Raji (cell line): ENCODE measurements around the gene PER2.
A peak's percentile ranks its signal among the peaks of the same experiment; 100 is the strongest.

ENCODE experiments used
- POLR2A ChIP-seq: IDR thresholded peaks from 2 replicates; pipeline ENCODE4 v1.6.1; 2011; ENCODE audit warnings: low read depth, low read length, control low read depth; ENCODE audit not compliant: insufficient read depth

PER2 gene

DNA sequence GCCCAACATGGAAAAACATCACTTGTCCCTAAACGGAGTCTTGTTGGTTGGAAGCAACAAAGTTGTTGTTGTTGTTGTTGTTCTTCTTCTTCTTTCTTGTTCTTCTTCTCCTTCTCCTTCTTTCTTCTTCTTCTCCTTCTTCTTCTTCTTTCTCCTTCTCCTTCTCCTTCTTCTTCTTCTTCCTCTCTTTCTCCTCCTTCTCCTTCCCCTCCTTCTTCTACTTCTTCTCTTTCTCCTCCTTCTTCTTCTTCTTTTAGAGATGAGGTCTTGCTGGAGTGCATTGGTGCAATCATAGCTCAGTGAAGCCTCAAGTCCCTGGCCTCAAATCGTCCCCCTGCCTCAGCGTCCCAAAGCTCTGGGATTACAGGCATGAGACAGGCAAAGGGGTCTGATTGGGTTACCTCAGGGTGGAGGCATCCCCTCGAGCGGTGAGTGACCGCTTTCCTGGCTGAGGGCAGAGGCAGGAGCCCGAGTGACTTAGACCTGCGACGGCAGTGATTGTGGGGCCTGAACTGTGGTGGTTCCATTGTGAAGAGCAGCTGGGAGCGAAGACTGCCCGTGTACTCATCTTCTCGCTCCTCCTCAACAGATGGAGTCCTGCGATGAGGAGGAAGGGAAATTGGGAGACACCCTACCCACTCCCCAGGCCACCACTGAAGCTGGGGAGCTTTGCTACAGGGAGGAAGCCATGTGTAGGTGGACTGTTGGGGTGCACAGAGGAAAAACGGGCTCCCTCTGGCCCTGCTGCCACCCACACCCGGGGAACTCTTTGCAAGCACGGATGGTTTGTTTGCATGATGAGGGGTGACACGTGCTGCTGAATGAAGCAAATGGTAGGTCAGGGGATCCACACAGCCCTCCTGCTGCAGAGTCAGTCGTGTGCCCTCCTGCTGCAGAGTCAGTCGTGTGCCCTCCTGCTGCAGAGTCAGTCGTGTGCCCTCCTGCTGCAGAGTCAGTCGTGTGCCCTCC lies 7.0 kb upstream of the PER2 start:
- no peak for TF ChIP-seq POLR2A

DNA sequence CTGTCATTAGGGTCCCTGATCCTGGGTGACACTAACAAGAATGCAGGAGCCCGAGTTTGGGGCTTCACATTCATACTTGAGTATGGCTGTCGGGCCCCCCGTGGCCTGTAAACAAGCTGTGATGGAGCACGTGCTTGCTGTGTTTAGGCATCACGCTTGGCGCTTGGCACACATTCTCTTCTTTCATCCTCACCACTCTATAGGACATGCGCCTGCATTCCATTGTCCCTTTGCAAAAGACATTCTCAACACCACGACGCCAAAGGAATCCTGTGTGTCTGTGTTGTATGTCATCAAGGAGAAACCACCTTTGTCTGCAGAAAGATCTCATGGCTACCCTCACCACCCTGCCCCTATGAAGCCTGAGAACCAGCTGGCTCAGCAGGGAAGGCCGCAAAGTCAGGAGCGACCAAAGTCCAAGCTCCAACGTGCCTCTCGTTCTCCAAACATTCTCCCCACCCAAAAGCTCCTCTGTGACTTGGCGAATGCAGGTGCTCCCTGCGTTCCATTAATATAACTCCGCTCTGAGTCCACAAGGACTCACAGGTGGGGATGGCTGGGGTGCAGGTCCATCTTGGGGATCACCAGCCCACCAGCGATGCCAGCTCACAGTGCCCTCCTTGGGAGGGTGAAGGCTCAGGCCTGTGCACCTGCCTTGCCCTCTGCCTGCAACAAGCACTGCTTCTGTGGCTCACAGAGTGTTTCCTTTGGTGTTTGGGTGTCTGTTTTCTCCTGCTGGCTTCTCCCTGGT lies 6.2 kb upstream of the PER2 start:
- no peak for TF ChIP-seq POLR2A

- TF ChIP-seq POLR2A: no peak
Measured at GRCh38 chr2:238294046-238294392, 5.6 kb upstream of the PER2 start.

- no peak for TF ChIP-seq POLR2A
Measured at GRCh38 chr2:238291550-238292281, 3.3 kb upstream of the PER2 start.

- TF ChIP-seq POLR2A: no peak
Measured at GRCh38 chr2:238290715-238291549, 2.5 kb upstream of the PER2 start.

- peak; percentile 46 for TF ChIP-seq POLR2A
Measured at GRCh38 chr2:238290091-238290509, 1.7 kb upstream of the PER2 start.

- no peak for TF ChIP-seq POLR2A
Measured at GRCh38 chr2:238289574-238289973, 1.2 kb upstream of the PER2 start.

GRCh38 chr2:238288650-238289573 lies 502 bp upstream of the PER2 start:
- TF ChIP-seq POLR2A: peak; percentile 74

DNA sequence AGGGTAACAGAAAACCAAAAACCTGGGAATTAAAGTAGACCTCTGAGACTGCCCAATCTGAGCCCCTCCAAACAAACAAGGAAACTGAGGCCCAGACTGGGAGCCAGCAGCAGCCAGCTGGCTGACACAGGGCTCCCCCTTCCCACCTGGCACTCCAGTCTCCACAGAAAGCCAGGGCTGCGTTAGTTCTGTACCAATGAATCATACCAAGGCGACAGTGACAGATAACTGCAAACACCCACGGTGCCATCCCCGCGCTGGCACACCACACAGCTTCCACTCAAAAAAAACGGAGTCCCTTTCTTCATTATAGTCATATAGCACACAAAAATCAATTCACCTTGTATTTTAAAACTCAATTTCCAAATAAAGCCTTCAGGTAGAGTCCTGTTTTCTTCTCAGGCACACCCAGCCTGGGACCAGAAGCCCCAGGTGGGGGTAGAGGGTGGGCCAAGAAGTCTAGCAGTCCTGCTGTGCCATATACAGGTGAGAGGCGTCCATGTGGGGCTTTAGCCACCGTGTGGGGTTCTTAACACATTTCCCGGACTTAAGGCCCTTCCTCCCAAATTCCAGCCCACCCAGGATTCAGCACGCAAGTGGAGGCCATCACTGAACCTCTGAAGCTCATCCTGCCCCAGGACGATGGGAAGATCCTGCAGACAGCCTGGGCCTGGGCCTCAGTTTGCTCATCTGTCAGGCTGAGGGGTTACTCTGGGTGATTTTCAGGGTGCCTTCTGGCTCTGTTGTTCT lies 1.2 kb downstream of the PER2 start:
- no peak for TF ChIP-seq POLR2A

- no peak for TF ChIP-seq POLR2A
Measured at GRCh38 chr2:238286551-238286950, 1.9 kb downstream of the PER2 start.

GRCh38 chr2:238286095-238286494 lies 2.3 kb downstream of the PER2 start:
- no peak for TF ChIP-seq POLR2A

DNA sequence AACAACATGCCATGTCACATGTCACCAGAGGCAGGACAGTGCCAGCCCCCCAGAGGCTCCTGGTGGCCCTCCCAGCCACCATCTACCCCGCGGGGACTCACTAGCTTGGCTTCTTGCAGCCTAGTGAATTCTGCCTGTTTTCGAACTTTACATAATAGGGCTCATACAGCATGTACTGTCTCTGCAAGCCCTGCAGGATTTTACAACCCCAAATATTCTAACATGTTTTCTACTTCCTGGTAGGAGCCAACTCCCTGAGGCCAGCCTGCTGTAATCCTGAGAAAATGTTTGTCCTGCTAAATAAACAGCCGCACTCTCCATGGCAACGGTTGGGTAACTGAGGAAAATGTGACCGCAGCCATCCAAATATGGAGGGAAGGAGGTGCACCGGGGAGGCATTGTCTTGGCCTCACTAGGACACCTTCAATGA lies 2.7 kb downstream of the PER2 start:
- TF ChIP-seq POLR2A: no peak
